Measurements from ENCODE around the gene CFAP69. TPM values are rescaled to one million over a fixed set of nuclear protein-coding genes. Genes with fewer than 3 reads are reported as not detected.
A peak's percentile ranks its signal among the peaks of the same experiment; 100 is the strongest.

CFAP69 gene
- total RNA-seq, 1 donor: 5.4 TPM

DNA sequence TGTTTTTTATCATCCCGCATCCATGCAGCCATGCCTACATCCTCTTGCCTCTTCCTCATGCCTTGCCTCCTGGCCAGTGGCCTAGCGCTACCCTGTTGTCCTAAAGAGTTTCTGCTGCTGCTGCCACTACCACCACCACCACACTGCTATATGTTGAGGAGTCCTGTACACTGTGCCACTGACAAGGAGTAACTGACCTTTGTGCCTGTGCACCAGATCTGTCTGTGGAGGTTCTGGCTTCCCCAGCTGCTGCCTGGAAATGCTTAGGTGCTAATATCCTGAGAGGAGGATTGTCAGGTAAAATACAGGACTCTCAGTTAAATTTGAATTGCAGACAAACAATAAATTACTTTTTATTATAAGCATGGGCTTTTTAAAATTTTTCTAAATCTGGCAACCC lies 7.0 kb upstream of the CFAP69 start:
- no peak overlapping the region for H3K27ac ChIP-seq (ENCODE audit: low read depth, low read length)
- no peak overlapping the region for H3K4me3 ChIP-seq (ENCODE audit: insufficient read depth, low read length)
- TF ChIP-seq, protein P1, sequence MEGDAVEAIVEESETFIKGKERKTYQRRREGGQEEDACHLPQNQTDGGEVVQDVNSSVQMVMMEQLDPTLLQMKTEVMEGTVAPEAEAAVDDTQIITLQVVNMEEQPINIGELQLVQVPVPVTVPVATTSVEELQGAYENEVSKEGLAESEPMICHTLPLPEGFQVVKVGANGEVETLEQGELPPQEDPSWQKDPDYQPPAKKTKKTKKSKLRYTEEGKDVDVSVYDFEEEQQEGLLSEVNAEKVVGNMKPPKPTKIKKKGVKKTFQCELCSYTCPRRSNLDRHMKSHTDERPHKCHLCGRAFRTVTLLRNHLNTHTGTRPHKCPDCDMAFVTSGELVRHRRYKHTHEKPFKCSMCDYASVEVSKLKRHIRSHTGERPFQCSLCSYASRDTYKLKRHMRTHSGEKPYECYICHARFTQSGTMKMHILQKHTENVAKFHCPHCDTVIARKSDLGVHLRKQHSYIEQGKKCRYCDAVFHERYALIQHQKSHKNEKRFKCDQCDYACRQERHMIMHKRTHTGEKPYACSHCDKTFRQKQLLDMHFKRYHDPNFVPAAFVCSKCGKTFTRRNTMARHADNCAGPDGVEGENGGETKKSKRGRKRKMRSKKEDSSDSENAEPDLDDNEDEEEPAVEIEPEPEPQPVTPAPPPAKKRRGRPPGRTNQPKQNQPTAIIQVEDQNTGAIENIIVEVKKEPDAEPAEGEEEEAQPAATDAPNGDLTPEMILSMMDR (IDR thresholded peaks at IDR 0.05; ENCODE audit: extremely low read depth, low read depth, low read length): no peak
- no peak overlapping the region for H3K4me2 ChIP-seq (ENCODE audit: insufficient read depth, low read length)
- no peaks in the 10 kb centered on the region for H3K4me1 ChIP-seq (ENCODE audit: insufficient read depth, low read length)
- no peaks in the 10 kb centered on the region for H3K9me3 ChIP-seq (ENCODE audit: low read depth, low read length)
- H3K79me2 ChIP-seq (ENCODE audit: insufficient read depth, low read length): no peaks in the 10 kb centered on the region
- no peaks in the 10 kb centered on the region for H3K27me3 ChIP-seq (ENCODE audit: insufficient read depth, low read length)
- no peaks in the 10 kb centered on the region for H4K20me1 ChIP-seq (ENCODE audit: insufficient read depth, low read length)
- H3K36me3 ChIP-seq (ENCODE audit: insufficient read depth, low read length): no peaks in the 10 kb centered on the region
- no peak overlapping the region for H2AFZ ChIP-seq (ENCODE audit: low read length)
- DNase-seq (ENCODE audit: insufficient read length, low spot score, missing footprints): no peak

DNA sequence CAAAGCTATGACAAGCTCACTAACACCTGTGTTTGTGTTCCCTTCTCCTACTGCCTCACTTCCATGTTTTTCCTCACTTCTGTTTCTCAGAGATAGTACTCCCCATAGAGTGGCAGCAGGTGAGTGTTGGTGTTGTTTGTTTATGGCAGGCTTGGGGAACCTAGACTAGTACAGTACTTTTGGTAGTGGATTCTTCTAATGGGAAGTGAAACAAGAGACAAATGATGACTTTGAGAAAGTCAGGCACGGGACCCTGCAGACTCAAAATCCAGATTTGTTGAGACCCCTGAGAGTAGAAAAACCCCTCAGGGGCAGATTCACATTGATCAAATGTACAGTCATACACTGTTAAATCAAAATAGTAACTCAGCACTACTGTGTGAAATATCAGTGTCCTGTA lies 6.4 kb upstream of the CFAP69 start:
- Histone ChIP-seq H3K27ac (ENCODE audit: low read depth, low read length) (peak overlapping the region; percentile 8), H2AFZ (ENCODE audit: low read length) (no peak overlapping the region), H3K4me2 (ENCODE audit: insufficient read depth, low read length) (no peak overlapping the region), H4K20me1 (ENCODE audit: insufficient read depth, low read length) (no peaks in the 10 kb centered on the region), H3K4me3 (ENCODE audit: insufficient read depth, low read length) (no peak overlapping the region), H3K27me3 (ENCODE audit: insufficient read depth, low read length) (no peaks in the 10 kb centered on the region), H3K4me1 (ENCODE audit: insufficient read depth, low read length) (no peaks in the 10 kb centered on the region), H3K9me3 (ENCODE audit: low read depth, low read length) (no peaks in the 10 kb centered on the region), H3K79me2 (ENCODE audit: insufficient read depth, low read length) (no peaks in the 10 kb centered on the region), H3K36me3 (ENCODE audit: insufficient read depth, low read length) (no peaks in the 10 kb centered on the region)
- TF ChIP-seq, protein P1 (IDR thresholded peaks at IDR 0.05; ENCODE audit: extremely low read depth, low read depth, low read length): no peak
- DNase-seq (ENCODE audit: insufficient read length, low spot score, missing footprints): no peak

GRCh38 chr7:90239050-90239449 lies 5.9 kb upstream of the CFAP69 start:
- no peaks in the 10 kb centered on the region for H3K27me3 ChIP-seq (ENCODE audit: insufficient read depth, low read length)
- H3K4me2 ChIP-seq (ENCODE audit: insufficient read depth, low read length): no peak overlapping the region
- no peak overlapping the region for H2AFZ ChIP-seq (ENCODE audit: low read length)
- H3K4me1 ChIP-seq (ENCODE audit: insufficient read depth, low read length): no peaks in the 10 kb centered on the region
- DNase-seq (ENCODE audit: insufficient read length, low spot score, missing footprints): no peak
- H4K20me1 ChIP-seq (ENCODE audit: insufficient read depth, low read length): no peaks in the 10 kb centered on the region
- no peaks in the 10 kb centered on the region for H3K36me3 ChIP-seq (ENCODE audit: insufficient read depth, low read length)
- no peaks in the 10 kb centered on the region for H3K79me2 ChIP-seq (ENCODE audit: insufficient read depth, low read length)
- no peaks in the 10 kb centered on the region for H3K9me3 ChIP-seq (ENCODE audit: low read depth, low read length)
- H3K4me3 ChIP-seq (ENCODE audit: insufficient read depth, low read length): no peak overlapping the region
- no peak overlapping the region for H3K27ac ChIP-seq (ENCODE audit: low read depth, low read length)
- TF ChIP-seq, protein P1 (IDR thresholded peaks at IDR 0.05; ENCODE audit: extremely low read depth, low read depth, low read length): no peak

DNA sequence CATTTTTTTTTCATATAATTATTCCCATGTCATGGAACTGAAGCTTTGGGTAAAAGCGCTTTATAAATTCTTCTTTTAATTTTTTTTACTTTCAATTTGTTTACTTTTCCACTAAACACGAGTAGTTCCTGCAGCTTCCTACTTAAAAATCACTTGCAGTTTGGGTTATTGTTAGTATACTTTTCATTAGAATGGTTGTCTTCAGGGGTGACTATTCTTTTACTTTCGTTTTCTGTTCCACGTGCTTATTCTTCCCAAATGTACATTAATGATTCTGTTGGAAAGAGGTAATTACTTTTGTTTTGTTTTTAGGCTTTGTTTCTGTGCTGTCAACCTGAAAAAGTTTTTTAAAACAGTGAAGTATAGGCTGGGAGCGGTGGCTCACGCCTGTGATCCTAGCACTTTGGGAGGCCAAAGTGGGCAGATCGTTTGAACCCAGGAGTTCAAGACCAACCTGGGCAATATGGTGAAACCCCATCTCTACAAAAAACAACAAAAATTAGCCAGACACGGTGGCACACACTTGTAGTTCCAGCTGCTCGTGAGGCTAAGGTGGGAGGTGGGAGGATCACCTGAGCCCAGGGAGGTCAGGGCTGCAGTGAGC lies 5.2 kb upstream of the CFAP69 start:
- DNase-seq (ENCODE audit: insufficient read length, low spot score, missing footprints): no peak
- no peak overlapping the region for H3K4me3 ChIP-seq (ENCODE audit: insufficient read depth, low read length)
- no peaks in the 10 kb centered on the region for H3K79me2 ChIP-seq (ENCODE audit: insufficient read depth, low read length)
- TF ChIP-seq, protein P1 (IDR thresholded peaks at IDR 0.05; ENCODE audit: extremely low read depth, low read depth, low read length): no peak
- no peaks in the 10 kb centered on the region for H3K27me3 ChIP-seq (ENCODE audit: insufficient read depth, low read length)
- no peaks in the 10 kb centered on the region for H4K20me1 ChIP-seq (ENCODE audit: insufficient read depth, low read length)
- peak overlapping the region; percentile 38 for H3K4me2 ChIP-seq (ENCODE audit: insufficient read depth, low read length)
- no peak overlapping the region for H3K27ac ChIP-seq (ENCODE audit: low read depth, low read length)
- no peaks in the 10 kb centered on the region for H3K9me3 ChIP-seq (ENCODE audit: low read depth, low read length)
- H3K36me3 ChIP-seq (ENCODE audit: insufficient read depth, low read length): no peaks in the 10 kb centered on the region
- no peak overlapping the region for H2AFZ ChIP-seq (ENCODE audit: low read length)
- peaks cover 6% of the 10 kb centered on the region for H3K4me1 ChIP-seq (ENCODE audit: insufficient read depth, low read length)
